Activated gamma-delta T cell (primary cell): ENCODE measurements around the gene F8.

ENCODE experiments used
- DNase-seq: peaks from one replicate; lab custom pipeline; 2025; lab: John Stamatoyannopoulos, UW
- total RNA-seq, 2 donors: gene quantifications; one replicate each; lab custom pipeline; 2026; lab: John Stamatoyannopoulos, UW

The F8 gene
- 4.7 to 10.2 reads per million in 2 donors for total RNA-seq

DNA sequence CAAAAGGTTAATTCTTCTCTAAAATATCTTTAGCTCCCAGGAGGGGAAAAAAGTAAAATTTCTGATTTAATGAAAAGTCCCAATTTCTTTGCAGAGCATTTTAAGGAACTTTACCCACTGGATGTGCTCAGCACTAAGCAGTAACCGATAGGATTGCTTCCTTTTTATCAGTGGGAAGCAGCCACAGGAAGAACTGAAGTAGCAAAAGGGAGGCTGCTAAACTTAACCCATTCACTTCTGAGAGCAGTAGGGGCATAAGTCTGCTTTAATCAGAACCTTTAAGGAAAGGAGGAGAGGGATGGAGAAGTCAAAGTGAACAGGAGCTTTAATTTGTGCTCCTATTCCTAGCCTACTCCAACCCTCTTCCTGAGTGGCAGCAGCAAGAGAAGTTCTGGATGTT, at the start of gene F8:
F8 (minus strand) TSS at position 139 of the 400 bp plus-strand sequence. CDS start 171 bp downstream, outside the sequence.
- no peak for DNase-seq

- no peak for DNase-seq
These were observed 49.3 kb upstream of the F8 start for GRCh38 chrX:155071694-155072280.

- peak; percentile 70 for DNase-seq
These were observed 48.6 kb upstream of the F8 start, which contains the start of the genes BRCC3, CMC4 and MTCP1 for GRCh38 chrX:155070975-155071693. Gene BRCC3, plus strand, starts transcription at chrX:155071508. Its CDS starts 20 bp downstream, at chrX:155071528. Gene CMC4, minus strand, starts transcription at chrX:155071136. Its CDS starts 7,113 bp downstream, at chrX:155064023. Gene MTCP1, minus strand, starts transcription at chrX:155071136. Its CDS starts 5,126 bp downstream, at chrX:155066010.

DNA sequence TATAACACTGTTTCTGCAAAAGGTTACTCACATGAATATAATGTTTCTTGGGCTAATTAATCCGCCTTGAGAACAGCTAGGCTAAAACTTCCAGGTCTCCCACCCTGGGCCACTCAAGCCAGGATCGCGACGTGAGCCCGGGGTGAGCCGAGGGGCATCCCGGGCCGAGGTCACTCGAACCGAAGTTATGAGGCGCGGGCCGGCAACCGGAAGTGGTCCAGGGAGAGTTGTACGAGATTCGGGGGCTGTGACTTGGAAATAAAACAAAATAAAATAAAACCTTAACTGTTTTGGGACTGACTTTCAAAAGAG, 48.1 kb upstream of the F8 start:
- no peak for DNase-seq

- no peak for DNase-seq
These were observed 47.5 kb upstream of the F8 start for GRCh38 chrX:155070038-155070437.

- no peak for DNase-seq
These were observed 46.9 kb upstream of the F8 start for GRCh38 chrX:155069414-155069813.

DNA sequence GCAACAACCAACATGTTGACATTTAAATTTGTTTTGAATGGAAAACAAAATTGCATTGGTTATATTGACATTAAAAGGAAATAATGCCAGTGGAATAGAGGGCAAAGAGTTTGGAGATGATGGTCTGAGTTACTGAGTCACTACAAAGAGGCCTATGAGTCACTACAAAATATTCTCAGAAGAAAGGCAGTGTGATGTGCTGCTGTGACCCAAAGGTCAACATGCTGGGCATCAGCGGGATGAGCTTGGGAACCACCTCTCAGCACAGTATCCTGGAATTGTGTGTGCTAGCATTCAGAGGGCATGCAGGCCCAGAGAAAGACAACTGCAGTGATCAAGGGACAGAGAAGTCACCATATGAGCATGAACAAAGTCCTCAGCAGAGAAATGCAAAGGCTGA, 45.6 kb upstream of the F8 start:
- DNase-seq: no peak

- no peak for DNase-seq
These were observed 42.7 kb upstream of the F8 start for GRCh38 chrX:155065035-155065734.

DNA sequence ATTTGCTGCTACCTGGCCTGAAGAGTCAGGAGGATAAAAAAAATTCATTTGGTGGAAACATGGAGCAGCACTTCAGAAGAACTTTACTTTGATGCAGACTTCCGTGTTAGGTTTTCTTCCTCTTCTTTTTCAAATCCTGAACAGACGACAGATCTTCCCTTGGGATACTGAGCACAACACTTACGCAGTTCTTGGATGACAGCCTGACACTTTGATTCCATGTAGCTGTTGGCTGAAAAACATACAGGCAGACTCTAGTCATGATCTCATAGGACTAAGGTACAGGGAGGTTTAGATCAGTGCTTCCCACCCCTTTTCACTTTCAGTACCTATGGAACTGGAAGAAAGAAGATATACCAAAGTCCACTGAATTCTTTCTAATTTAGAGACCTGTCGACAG, 39.2 kb upstream of the F8 start:
- no peak for DNase-seq

DNA sequence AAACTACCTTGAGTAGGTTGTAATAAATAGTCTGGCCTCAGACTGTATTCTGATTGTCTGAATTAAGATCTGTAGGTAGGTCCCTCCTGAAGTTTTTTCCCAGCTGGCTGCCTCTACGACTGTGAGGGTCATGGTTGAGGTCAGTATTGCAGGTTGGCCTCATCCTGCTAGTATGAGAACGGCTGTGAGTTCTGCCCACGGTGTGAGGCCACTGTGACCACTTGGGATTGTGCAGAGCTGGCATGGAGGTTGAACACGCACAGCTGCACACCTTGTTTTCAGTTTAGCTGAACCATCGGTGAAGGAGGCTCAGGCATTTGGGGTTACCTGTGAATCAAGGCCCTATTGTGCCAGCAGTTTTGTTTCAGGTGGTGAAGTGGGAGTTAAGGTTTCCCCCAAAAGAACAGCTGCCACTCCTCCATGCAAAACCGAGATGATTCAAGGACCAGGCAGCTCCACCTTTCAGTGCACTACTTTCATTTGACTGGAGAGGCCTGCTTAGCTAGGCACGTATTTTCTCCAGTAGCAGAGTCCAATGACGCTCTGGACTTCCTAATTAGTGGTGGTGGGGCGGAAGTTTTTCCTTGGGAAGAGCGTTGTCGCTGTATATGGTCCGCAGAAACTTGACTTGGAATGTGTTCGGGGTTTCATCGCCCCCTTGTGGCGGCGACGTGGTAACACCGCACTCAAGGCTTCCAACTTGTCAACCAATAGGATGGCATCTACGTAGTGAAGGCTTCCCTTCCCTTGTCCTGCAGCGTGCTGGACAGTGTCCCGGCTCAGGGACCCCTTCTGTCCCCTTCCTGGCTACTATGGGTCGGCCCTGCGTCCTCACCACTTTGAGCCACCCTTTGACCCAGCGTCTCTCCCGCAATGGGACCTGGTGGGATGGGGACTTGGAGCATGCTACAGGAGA, 34.6 kb upstream of the F8 start:
- no peak for DNase-seq

DNA sequence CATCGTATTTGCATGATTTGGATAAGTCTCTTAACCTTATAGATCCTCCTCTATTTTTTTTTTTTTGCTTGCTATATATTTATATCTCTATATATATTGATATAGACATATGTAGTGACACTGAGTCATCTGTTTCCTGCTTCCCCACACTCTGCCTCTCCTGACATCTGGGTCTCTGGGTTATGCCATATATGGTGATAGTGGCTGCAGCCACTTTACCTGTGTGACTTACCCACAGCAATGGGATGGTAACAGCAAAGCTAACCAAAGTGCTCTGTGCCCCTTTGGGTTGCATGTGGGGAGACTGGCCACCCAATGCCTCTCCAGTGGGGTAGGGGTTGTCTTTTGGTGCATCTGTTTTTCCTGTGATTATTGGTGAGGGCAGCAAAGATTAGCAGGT, 33.9 kb upstream of the F8 start:
- no peak for DNase-seq

DNA sequence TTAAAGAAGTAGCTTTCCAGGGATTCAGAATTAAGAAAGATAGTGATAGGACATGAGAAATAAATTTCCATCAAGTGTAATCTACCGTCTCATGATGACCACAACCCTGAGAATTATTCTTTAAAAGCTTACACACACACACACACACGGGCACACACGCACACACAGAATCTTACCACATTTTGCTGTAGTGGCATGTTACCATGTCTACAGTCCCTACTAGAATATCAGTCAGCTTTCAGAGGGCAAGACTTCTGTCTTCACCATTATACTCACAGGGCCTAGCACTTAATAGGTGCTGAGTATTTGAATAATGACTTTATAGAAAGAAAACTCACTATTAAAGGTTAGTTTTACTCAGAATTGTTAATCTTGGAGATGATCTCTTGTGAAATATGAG, 33.0 kb upstream of the F8 start:
- no peak for DNase-seq

GRCh38 chrX:155054255-155054654, 31.7 kb upstream of the F8 start:
- DNase-seq: no peak

GRCh38 chrX:155053656-155054055, 31.1 kb upstream of the F8 start:
- DNase-seq: no peak

GRCh38 chrX:155052738-155053498, 30.4 kb upstream of the F8 start:
- no peak for DNase-seq

- no peak for DNase-seq
These were observed 26.6 kb upstream of the F8 start for GRCh38 chrX:155048977-155049619.

DNA sequence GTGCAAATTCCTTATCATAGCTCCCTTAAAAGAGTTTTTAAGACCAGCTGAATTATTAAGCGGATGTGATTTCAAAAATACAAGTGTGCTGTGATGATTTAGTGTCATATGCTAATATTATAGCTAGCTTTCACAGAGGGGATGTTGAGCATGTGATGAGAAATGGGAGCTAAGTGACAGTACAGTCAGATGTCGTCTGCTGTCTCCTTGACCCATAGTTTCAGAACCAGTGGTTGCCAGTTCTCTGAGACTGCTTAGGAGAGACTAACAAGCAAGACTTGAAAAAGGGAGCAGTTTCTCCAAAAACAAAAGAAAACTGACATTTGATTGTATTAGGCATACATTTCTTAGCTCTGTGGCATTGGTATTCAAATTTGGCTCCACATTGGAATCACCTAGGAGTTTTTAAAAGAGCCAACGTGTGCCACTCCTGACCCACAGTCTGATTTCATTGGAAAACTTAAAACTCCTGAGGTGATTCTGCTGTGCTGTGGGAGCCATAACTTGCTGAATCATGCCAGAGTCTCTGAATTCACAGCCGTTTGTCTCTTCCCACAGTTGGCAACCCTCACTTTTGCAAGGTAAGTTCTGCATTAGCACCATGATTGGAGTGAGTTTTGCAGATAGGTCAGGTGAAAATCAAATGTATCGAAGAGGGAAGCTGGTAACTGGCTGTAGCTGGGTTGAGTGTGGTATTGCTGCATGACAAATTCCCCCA, 24.4 kb upstream of the F8 start:
- no peak for DNase-seq

- no peak for DNase-seq
These were observed 23.7 kb upstream of the F8 start for GRCh38 chrX:155046129-155046810.

GRCh38 chrX:155035688-155036087, 13.2 kb upstream of the F8 start:
- no peak for DNase-seq
